HG03571 (cell line): ENCODE measurements around the gene ISG15.
"Not testable (repeated sequence)": the region's sequence is repeated elsewhere in the genome, so short reads cannot be mapped to it uniquely, and the experiment has no call there.

Experiments
- ATAC-seq: cut with Tn5 transposase; IDR thresholded peaks from one replicate; pipeline ENCODE4 v1.9.1; 2021; ENCODE audit not compliant: unreplicated experiment

ISG15 gene

DNA sequence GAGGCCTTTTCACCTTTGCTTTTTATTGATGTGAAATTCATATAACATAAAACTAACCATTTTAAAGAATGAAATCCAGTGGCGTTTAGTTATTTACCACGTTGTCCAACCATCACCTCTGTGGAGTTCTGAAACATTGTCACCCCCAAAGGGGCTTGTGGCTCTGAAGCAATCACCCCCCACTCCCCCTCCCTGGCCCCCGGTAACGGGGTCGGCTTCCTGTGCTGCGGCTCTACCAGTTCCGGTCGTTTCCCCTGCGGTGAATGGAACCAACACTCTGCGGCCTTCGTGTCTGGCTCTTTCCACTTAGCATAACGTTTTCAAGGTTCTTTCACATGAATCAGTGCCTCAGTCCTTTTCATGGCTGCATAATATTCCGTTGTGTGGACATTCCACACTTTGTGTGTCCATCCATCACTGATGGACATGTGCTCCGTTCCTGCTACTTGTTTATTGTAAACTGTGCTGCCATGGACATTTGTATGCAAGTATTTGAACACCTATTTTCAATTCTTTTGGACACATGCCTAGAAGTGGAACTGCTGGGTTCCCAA lies 1.8 kb upstream of the ISG15 start:
- no peak for ATAC-seq

GRCh38 chr1:1012736-1013104 lies 577 bp upstream of the ISG15 start:
- ATAC-seq = peak; percentile 2

DNA sequence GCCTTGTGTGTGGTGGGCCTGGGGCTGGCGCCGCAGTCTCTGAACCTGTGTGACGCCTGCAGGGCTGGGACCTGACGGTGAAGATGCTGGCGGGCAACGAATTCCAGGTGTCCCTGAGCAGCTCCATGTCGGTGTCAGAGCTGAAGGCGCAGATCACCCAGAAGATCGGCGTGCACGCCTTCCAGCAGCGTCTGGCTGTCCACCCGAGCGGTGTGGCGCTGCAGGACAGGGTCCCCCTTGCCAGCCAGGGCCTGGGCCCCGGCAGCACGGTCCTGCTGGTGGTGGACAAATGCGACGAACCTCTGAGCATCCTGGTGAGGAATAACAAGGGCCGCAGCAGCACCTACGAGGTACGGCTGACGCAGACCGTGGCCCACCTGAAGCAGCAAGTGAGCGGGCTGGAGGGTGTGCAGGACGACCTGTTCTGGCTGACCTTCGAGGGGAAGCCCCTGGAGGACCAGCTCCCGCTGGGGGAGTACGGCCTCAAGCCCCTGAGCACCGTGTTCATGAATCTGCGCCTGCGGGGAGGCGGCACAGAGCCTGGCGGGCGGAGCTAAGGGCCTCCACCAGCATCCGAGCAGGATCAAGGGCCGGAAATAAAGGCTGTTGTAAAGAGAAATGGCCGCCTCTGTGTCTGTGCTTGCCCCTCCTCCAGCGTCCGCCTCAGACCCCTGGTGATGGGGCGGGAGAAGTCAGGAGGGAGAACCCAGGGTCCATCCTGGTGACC lies 788 bp downstream of the ISG15 start:
- no peak for ATAC-seq

- ATAC-seq = no peak
Observed at GRCh38 chr1:1014799-1015681, 1.7 kb downstream of the ISG15 start.

GRCh38 chr1:1017397-1018320 lies 4.4 kb downstream of the ISG15 start:
- ATAC-seq = not testable (repeated sequence)

GRCh38 chr1:1018321-1018685 lies 5.0 kb downstream of the ISG15 start:
- not testable (repeated sequence) for ATAC-seq

DNA sequence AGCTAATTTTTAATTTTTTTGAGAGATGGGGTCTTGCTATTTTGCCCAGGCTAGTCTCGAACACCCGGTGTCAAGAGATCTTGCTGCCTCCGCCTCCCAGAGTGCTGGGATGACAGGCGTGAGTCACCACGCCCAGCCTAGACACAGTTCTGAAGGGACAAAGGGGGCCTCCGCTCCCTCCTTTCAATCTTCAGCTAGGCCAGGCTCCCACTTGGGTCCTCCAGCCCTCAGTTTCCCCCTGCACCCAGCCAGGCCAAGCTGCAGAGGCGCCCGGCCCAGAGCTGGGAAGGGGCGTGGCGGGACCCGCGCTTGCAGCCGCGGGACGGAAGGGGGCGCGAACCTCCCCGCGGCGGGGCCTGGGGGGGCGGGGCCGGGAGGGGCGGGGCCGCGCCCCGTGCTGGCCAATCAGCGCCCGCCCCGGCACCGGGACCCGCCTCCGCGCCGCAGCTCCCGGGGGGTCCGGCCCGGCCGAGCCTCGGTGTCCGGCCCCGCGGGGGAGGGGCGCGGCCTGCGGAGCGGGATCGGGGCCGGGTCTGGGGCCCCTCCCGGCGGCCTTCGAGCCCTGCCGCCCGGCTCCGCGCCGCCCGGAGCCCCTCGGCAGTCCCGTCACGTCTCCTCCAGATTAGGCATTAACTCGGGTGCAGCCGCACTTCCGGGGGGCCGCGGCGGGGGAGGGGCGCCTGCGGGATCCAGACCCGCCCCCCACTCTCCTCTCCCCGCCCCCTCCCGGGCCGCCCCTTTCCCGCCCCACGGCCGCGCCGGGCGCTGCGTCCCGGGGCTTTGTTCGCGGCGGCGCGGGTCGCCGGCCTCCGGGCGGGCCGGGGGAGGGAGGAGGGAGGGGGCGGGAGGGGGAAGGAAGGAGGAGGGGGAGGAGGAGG lies 6.1 kb downstream of the ISG15 start:
- peak; percentile 58 for ATAC-seq

DNA sequence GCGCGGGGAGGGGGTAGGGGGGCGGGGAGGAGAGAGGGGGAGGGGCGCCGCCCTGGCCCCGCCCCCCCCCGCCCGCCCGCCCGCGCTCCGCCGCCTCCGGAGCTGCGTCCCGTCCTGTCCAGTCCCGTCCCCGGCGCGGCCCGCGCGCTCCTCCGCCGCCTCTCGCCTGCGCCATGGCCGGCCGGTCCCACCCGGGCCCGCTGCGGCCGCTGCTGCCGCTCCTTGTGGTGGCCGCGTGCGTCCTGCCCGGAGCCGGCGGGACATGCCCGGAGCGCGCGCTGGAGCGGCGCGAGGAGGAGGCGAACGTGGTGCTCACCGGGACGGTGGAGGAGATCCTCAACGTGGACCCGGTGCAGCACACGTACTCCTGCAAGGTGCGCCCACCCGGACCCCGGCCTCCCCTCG lies 6.7 kb downstream of the ISG15 start, which contains the start of gene AGRN:
AGRN (plus strand) TSS at position 121 of the 405 bp plus-strand sequence; CDS start at position 174, 53 bp downstream.
- peak; percentile 36 for ATAC-seq

DNA sequence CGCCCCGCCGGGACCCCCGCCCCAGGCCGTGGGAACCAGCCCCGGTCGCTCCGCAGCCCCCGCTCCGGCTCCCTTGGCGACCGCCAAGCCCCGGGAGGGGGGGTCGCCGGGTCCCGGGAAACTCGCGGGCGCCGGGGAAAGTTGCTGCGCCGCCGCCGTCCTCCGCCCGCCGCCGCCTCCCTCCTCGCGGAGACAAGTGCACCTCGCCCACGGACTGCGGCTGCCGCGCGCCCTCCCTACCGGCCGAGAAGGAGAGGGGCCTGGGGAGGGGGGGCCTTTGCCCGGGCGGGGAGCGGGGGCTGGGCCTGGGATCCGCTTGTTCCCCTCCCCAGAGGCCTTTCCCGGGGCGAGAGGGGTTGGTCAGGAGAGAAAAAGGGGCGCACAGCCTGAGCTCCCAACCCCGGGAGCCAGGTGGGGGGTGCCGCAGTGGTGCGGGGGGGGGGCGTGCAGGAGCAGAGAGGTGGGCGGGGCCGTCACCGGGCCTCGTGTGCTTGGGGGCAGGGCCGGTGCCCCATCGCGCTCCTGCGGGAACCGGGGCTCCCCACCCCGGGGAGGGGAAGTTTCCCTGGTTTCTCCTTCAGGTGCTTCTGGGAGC lies 7.2 kb downstream of the ISG15 start:
- no peak for ATAC-seq

DNA sequence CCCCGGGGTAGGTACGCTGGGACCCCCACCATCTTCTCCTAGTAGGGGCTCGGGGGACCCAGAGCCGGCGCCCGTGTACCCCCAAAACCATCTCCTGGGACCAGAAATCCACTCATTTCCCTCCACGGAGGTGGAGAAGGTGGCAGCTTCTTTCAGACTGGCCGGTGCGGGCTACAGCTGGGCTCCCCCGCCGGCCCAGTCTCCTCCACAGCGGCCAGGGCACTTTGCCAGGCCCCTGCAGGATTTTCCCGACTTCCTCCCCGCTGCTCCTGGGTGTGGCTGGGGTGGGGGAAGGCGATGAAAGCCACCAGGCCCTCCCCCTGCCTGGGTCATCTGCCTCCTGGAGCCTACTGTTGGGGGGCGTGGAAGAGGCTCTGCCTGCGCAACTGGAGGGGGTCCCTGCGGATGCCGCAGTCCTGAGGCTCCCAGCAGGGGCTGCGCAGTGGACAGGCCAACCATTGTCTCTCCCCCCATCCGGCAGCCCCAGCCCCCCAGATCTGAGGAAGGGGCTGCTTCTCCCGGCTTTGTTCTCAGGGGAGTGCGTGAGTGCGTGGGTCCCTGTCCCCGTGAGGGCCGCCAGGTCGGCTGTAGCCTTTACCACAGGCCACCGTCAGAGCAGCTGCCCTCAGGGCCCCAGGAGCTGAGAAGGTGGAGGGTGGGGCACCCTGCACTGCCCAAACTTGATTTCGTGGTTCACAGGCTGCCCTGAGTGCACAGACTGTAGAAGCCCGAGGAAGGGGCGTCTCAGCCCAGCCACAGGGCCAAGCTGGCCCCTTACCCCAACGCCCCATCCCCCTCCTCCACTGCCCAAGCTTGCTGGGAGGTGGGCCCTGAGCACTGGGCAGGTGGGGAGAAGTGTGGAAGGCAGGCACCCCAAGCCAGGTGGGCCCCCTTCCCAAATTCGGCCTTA lies 8.0 kb downstream of the ISG15 start:
- ATAC-seq = no peak

- ATAC-seq = no peak
Observed at GRCh38 chr1:1021920-1022259, 8.6 kb downstream of the ISG15 start.

DNA sequence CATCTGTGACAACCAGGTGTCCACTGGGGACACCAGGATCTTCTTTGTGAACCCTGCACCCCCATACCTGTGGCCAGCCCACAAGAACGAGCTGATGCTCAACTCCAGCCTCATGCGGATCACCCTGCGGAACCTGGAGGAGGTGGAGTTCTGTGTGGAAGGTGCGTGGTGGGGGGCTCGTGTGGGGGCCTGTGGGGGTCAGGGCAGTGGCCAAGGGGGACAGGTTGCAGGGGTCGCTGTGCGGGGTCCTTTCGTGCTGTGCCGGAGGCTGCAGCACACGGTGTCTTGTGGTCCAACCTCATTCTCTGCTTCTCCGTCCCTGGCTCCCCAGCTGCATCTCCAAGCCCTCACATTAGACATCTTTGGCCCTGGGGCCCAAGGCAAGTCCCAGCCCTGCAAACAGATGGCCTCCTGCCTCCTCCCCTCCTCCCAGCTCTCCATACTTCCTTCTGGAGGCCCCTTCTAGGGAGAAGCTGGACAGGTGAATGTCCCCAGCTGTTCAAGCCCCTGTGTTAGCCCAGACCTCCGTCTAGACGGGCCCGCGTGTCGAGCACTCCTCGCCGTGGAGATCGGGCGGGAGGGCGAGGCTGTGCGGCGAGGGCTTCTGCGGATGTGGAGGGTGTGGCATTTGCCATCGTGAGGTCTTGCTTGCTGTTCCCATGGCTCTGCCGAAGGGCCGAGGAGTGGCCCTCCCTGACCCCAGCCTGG lies 9.2 kb downstream of the ISG15 start:
- no peak for ATAC-seq

DNA sequence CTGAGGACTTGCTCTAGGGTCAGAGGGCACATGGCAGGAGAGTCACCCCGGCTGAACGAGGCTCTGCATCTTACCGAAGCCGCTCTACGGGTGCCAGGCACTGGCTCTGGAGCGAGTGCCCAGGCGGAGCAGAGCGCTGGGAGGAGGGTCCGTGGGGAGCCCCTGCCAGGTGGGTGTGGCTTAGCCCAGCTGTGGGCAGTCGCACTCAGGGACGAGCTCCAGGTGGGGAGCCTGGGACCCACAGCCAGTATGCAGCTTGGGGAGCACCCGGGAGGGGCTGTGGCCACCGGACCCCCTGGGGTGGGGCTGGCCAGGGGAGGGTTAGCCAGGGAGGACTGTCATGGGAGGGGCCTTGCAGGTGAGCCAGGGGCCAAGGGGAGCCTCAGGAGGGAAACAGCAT lies 10.4 kb downstream of the ISG15 start:
- ATAC-seq = no peak

- ATAC-seq = no peak
Observed at GRCh38 chr1:1024149-1024770, 11.0 kb downstream of the ISG15 start.

DNA sequence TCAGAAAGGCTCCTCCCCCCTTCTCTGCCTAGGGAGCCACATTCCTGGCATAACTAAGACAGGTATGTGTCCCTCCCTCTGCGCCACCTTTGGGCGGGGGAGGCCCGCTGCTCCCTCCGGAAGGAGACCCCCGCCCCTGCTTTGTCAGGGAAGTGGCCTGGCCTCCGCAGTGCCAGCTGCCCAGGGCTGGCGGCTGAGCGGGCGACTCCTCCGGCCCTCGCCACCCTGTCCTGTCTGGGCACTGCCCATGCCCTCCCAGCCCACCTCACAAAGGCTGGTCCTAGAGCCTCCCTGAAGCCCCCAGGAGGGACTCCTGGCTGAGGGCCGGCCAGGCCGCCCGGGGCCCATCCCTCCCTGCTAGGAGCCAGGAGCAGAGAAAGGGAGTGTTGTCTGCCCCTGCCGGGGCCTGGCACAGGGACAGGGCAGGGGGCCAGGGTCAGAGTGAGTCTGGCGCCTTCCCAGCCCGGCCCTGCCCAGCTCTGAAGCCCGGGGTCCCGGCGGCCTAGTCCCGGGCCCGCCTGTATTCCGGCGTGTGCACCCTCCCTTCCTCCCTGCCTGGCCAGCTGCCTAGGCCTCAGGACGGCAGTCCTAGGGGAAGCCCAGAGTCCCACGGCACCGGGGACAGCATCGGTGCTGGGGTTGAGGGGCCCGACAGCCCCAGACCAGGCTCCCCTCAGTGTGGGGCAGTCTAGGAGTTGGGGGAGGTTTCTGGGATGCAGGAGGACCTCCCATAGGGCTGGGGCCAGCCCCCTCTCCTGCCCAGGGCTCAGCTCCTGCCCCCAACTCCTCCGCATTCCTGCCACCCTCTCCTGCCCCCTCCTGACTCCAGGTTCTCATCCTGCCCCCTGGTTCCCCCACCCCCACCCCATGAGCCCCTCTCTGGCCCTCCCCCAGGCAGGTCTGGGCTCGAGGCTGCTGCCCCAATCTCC lies 11.7 kb downstream of the ISG15 start:
- no peak for ATAC-seq

- ATAC-seq = no peak
Observed at GRCh38 chr1:1025730-1026129, 12.4 kb downstream of the ISG15 start.
